ENCODE data around the gene PTEN. TPM values are rescaled to one million over a fixed set of nuclear protein-coding genes. Genes with fewer than 3 reads are reported as not detected.

PTEN gene
- 70.9 TPM for polyA plus RNA-seq (2012; ENCODE audit: low read depth, missing spikeins)

DNA sequence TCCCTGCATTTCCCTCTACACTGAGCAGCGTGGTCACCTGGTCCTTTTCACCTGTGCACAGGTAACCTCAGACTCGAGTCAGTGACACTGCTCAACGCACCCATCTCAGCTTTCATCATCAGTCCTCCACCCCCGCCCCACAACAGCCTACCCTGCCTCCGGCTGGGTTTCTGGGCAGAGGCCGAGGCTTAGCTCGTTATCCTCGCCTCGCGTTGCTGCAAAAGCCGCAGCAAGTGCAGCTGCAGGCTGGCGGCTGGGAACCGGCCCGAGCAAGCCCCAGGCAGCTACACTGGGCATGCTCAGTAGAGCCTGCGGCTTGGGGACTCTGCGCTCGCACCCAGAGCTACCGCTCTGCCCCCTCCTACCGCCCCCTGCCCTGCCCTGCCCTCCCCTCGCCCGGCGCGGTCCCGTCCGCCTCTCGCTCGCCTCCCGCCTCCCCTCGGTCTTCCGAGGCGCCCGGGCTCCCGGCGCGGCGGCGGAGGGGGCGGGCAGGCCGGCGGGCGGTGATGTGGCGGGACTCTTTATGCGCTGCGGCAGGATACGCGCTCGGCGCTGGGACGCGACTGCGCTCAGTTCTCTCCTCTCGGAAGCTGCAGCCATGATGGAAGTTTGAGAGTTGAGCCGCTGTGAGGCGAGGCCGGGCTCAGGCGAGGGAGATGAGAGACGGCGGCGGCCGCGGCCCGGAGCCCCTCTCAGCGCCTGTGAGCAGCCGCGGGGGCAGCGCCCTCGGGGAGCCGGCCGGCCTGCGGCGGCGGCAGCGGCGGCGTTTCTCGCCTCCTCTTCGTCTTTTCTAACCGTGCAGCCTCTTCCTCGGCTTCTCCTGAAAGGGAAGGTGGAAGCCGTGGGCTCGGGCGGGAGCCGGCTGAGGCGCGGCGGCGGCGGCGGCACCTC, at the start of gene PTEN, which contains the start of gene KLLN:
PTEN (plus strand) TSS at position 573 of the 891 bp plus-strand sequence. CDS start 845 bp downstream, outside the sequence.
KLLN (minus strand) TSS at position 481 of the 891 bp plus-strand sequence. CDS start 1,046 bp downstream, outside the sequence.
- FAIRE-seq: no peak
- DNase-seq (ENCODE audit: insufficient read length, low spot score): peak; percentile 59
- TF ChIP-seq POLR2AphosphoS5 (IDR thresholded peaks at IDR 0.05; ENCODE audit: low read depth, low read length) (peak; percentile 75), PAX5 (IDR thresholded peaks at IDR 0.05; ENCODE audit: insufficient read depth, low read length, severe bottlenecking) (no peak), TAF1 (IDR thresholded peaks at IDR 0.05; ENCODE audit: low read depth, low read length) (peak; percentile 97), SPI1 (IDR thresholded peaks at IDR 0.05; ENCODE audit: low read depth, low read length) (0 out of 2 replicates have a peak, but pooled peaks have one; percentile 21), POU2F2 (IDR thresholded peaks at IDR 0.05; ENCODE audit: low read depth, low read length) (peak; percentile 72), POLR2A (IDR thresholded peaks at IDR 0.05; ENCODE audit: low read depth, low read length) (peak; percentile 74)

DNA sequence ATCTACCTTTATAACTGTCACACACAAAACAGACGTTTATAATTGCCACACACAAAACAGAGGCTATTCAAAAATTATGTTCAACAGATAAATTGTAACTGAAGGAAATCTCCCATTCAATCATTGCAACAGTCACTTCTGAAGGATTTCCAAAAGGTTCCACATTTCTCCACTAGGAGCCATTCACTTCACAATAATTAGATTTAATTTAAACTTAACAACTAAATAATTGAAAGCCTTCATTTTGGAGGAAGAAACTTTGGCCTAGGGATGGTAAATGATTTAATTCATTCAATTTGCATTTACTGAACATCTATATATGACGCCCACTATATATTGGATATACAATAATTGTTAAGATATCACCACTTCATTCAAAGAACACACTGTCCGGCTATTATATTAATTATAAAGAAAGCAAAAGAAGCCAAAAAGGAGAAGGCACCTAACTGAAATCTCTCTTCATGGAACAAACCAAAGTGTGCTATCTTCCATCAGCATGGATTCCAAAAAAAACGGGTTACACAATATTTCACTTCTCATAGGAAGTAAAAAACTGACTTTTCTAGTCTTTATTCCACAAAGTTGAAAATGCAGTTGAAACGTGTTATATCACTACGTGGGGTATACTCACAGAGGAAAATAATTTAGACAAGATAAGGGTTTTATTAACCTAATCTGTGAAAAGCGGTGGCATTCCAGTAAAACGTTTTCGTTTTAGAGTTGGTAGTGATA, 47.1 kb upstream of the PTEN start:
- no peak for TF ChIP-seq POLR2A (IDR thresholded peaks at IDR 0.05; ENCODE audit: low read depth, low read length)
- no peak for TF ChIP-seq POU2F2 (IDR thresholded peaks at IDR 0.05; ENCODE audit: low read depth, low read length)
- TF ChIP-seq SPI1 (IDR thresholded peaks at IDR 0.05; ENCODE audit: low read depth, low read length): no peak
- TF ChIP-seq PAX5 (IDR thresholded peaks at IDR 0.05; ENCODE audit: insufficient read depth, low read length, severe bottlenecking): no peak
- no peak for TF ChIP-seq POLR2AphosphoS5 (IDR thresholded peaks at IDR 0.05; ENCODE audit: low read depth, low read length)
- no peak for TF ChIP-seq TAF1 (IDR thresholded peaks at IDR 0.05; ENCODE audit: low read depth, low read length)
- no peak for FAIRE-seq
- no peak for DNase-seq (ENCODE audit: insufficient read length, low spot score)

DNA sequence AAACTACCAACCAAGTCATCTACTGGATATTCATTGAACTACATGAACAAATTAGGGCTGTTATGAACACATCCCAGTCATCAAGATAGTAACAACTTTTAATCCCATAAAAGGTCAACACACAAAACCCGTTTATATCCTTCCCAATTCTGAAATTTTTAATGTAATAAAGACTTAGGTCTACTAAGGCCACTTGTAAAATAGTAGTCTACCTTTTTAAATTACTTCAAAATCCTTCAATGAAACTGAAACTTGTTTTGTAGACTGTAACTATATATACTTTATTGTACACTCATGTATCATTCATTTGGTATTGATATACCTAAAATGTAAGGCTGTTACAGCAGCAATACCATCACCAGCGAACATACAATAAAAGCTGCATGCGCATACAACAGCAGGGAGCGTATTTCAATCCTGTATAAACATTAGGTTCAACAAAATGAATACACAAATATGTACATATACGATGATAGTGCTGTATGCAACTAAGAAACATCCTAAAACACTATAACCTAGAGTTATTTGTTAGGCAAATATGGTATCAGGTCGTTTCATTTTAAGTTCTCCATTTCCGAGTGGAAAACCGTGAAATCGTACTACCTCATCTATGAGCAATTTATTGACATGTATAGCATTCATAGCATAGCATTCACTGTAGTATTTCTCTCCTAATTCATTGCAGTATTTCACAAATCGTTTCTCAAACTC, 46.4 kb upstream of the PTEN start:
- DNase-seq (ENCODE audit: insufficient read length, low spot score) (no peak), FAIRE-seq (peak; percentile 54)
- TF ChIP-seq PAX5 (IDR thresholded peaks at IDR 0.05; ENCODE audit: insufficient read depth, low read length, severe bottlenecking) (no peak), TAF1 (IDR thresholded peaks at IDR 0.05; ENCODE audit: low read depth, low read length) (no peak), POLR2A (IDR thresholded peaks at IDR 0.05; ENCODE audit: low read depth, low read length) (no peak), SPI1 (IDR thresholded peaks at IDR 0.05; ENCODE audit: low read depth, low read length) (no peak), POLR2AphosphoS5 (IDR thresholded peaks at IDR 0.05; ENCODE audit: low read depth, low read length) (no peak), POU2F2 (IDR thresholded peaks at IDR 0.05; ENCODE audit: low read depth, low read length) (no peak)

DNA sequence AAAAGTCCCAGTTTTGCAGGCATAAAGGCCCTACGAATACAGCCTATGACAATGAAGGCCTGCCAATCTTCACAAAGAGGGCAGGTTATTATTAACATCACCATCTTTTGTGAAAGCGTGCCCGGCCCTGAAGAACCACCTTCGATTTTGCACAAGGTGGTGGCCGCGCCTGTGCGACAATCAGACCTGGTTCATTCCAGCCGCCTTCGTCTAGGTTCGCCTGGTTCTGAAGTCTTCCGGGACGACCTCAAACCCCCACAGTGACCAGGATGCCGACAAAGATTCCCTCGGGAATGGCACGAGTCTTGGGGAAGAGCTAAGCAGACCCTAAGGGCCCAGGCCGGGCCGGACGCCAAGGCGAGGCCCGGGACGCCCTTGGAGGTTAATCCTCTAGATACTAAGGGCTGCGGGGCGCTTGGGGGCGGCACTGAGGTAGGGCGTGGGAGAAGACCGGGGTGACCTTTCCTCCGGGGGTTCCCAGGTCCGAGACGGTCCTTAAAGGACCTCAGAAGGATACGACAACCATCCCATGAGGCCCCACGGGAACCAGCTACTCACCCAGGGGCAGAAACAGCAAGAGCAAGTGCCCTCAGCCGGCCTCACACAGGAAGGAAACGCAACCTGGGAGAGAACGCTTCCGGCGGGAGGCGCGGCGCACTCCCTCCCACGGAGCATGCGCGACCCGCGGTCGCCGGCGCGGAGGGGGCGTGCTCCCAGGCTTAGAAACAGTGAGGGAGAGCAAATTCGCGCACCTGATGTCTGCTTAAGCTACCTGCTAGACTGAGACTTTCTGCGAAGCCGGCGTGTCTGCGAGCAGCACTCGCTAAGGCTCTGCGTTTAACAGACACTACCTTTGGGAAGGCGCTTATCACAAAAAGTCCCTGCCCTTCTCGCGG, 45.6 kb upstream of the PTEN start, which contains the start of gene ATAD1:
ATAD1 (minus strand) TSS at position 618 of the 896 bp plus-strand sequence. CDS start 3,627 bp downstream, outside the sequence.
- FAIRE-seq (peak; percentile 99), DNase-seq (ENCODE audit: insufficient read length, low spot score) (peak; percentile 54)
- TF ChIP-seq POU2F2 (IDR thresholded peaks at IDR 0.05; ENCODE audit: low read depth, low read length): 0 out of 2 replicates have a peak, but pooled peaks have one; percentile 48
- no peak for TF ChIP-seq PAX5 (IDR thresholded peaks at IDR 0.05; ENCODE audit: insufficient read depth, low read length, severe bottlenecking)
- peak; percentile 27; the same call in 1 of the 2 replicates for TF ChIP-seq SPI1 (IDR thresholded peaks at IDR 0.05; ENCODE audit: low read depth, low read length)
- TF ChIP-seq POLR2AphosphoS5 (IDR thresholded peaks at IDR 0.05; ENCODE audit: low read depth, low read length): peak; percentile 72; the same call in 1 of the 2 replicates
- peak; percentile 75; the same call in 1 of the 2 replicates for TF ChIP-seq TAF1 (IDR thresholded peaks at IDR 0.05; ENCODE audit: low read depth, low read length)
- TF ChIP-seq POLR2A (IDR thresholded peaks at IDR 0.05; ENCODE audit: low read depth, low read length): peak; percentile 78

DNA sequence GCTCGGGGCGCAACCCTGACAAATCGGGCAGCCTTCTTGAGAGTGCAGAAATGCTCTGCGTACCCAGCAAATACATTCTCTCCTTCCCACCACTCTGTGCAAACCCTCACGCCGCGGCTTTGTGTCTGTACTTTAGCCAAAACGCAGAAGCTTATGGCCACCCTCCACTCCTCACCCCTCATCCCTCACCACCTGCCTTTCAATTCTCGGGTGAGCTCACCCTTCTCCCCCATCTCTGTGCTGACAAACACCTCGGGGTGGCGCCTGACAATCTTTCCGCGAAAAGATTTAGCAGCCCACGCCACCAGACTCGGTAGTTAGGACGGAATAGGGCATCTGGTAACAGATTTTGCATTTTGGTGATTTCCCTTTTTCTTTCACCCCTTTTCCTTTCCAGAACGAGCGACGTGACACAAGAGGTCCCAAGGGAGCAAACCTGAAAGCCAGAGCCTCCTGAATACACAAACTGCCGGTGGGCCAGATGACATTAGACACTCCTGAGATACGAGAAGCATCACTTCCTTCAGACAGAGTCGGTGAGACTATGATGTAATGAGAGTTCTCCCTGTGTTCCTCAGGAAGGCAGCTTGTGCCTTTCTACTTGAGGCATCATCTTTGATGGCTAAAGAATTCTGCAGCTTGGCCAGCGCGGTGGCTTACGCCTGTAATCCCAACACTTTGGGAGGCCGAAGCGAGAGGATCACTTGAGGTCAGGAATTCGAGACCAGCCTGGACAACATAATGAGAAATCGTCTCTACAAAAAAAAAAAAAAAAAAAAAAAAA, 44.7 kb upstream of the PTEN start:
- DNase-seq (ENCODE audit: insufficient read length, low spot score) (no peak), FAIRE-seq (no peak)
- TF ChIP-seq PAX5 (IDR thresholded peaks at IDR 0.05; ENCODE audit: insufficient read depth, low read length, severe bottlenecking) (no peak), POLR2A (IDR thresholded peaks at IDR 0.05; ENCODE audit: low read depth, low read length) (peak; percentile 2; the same call in 1 of the 2 replicates), TAF1 (IDR thresholded peaks at IDR 0.05; ENCODE audit: low read depth, low read length) (no peak), SPI1 (IDR thresholded peaks at IDR 0.05; ENCODE audit: low read depth, low read length) (peak; percentile 54; the same call in 1 of the 2 replicates), POU2F2 (IDR thresholded peaks at IDR 0.05; ENCODE audit: low read depth, low read length) (no peak), POLR2AphosphoS5 (IDR thresholded peaks at IDR 0.05; ENCODE audit: low read depth, low read length) (no peak)

DNA sequence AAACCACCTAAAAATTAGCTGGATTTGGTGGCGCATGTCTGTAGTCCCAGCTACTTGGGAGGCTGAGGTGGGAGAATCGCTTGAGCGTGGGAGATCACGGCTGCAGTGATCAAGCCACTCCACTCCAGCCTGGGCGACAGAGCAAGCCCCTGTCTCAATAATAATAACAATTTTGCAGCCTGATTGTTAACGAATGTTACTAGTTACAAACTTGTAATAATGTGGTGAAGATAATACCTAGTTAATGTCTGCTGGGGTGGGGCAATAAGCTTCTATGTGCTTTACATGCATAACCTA, 44.2 kb upstream of the PTEN start:
- no peak for TF ChIP-seq PAX5 (IDR thresholded peaks at IDR 0.05; ENCODE audit: insufficient read depth, low read length, severe bottlenecking)
- TF ChIP-seq POLR2A (IDR thresholded peaks at IDR 0.05; ENCODE audit: low read depth, low read length): no peak
- no peak for TF ChIP-seq TAF1 (IDR thresholded peaks at IDR 0.05; ENCODE audit: low read depth, low read length)
- TF ChIP-seq POLR2AphosphoS5 (IDR thresholded peaks at IDR 0.05; ENCODE audit: low read depth, low read length): no peak
- TF ChIP-seq SPI1 (IDR thresholded peaks at IDR 0.05; ENCODE audit: low read depth, low read length): no peak
- TF ChIP-seq POU2F2 (IDR thresholded peaks at IDR 0.05; ENCODE audit: low read depth, low read length): no peak
- FAIRE-seq (no peak), DNase-seq (ENCODE audit: insufficient read length, low spot score) (no peak)

DNA sequence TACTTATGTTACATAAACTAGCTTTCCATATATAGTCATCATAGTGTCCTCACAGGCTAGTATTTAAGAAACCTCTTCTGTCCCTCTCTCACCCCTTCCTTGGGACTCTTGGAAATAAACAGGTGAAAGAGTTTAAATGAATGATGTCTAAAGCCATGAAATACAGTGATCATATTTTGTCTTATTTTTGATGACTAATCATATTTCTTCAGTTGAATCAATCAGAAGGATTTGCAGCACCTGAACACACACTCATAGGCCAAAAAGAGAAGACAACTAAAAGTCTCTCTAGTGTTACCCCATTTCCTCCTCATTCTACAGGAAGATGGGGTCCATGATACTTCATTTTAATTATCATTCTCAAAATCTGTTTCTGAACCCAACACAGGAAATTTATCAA, 36.8 kb upstream of the PTEN start:
- no peak for DNase-seq (ENCODE audit: insufficient read length, low spot score)
- no peak for TF ChIP-seq SPI1 (IDR thresholded peaks at IDR 0.05; ENCODE audit: low read depth, low read length)
- no peak for TF ChIP-seq POLR2AphosphoS5 (IDR thresholded peaks at IDR 0.05; ENCODE audit: low read depth, low read length)
- no peak for FAIRE-seq
